K562 (cell line): ENCODE data around the gene FCAR. TPM values are rescaled to one million over a fixed set of nuclear protein-coding genes. Genes with fewer than 3 reads are reported as not detected.

Experiments used
- ATAC-seq: fragments of 200-7000 bp; cut with Tn5 transposase; 3 replicates; pipeline ENCODE4 v1.9.1; 2020; ENCODE audit warnings: moderate library complexity
- BruUV-seq: library from RNA; stranded (reverse); fragments of 400-500 nt; replicated peaks from 2 replicates; lab custom pipeline; 2021; lab: Mats Ljungman, UMichigan
- CTCF ChIA-PET: fragments of 300-600 bp; formaldehyde crosslinking; extraction: SDS; loops from one replicate; lab custom pipeline; 2021; ENCODE audit warnings: low intra/inter-chr PET ratio; lab: Yijun Ruan, JAX
- POLR2A ChIA-PET: fragments of 300-600, 350-650 bp; sonication (Branson Sonifier 250); formaldehyde crosslinking; extraction: SDS; loops from one replicate; lab custom pipeline; 2021; ENCODE audit warnings: antibody characterized with exemption, inconsistent platforms; lab: Yijun Ruan, JAX
- DNase-seq, 4 experiments: peaks; one replicate each; pipeline versions ENCODE4 v3.0.0 to v3.0.0-alpha.2; 2011 to 2018; ENCODE audit warnings: low spot score in 3 of 4, mixed read lengths in 3 of 4; ENCODE audit errors: extremely low read depth in 1 of 4
- FAIRE-seq: peaks from 2 replicates; lab custom pipeline; 2011; peaks lifted over from hg19 to GRCh38; lab: Jason Lieb, UNC
- H2AFZ ChIP-seq: 2 replicates; pipeline ENCODE4 v1.6.0; 2011; ENCODE audit warnings: low read depth, low read length, control low read depth, inconsistent platforms
- H3K27ac ChIP-seq: fragments of 200-600 bp; 3 replicates; pipeline ENCODE4 v1.8.0; 2011; ENCODE audit warnings: low read depth, mild to moderate bottlenecking, control low read depth, inconsistent platforms, low read length, moderate library complexity, mixed read lengths; ENCODE audit errors: extremely low read depth
- H3K27me3 ChIP-seq, 2 experiments: fragments of 300-600 bp in 1 of 2; 2 replicates in 1 of 2; 3 replicates in 1 of 2; pipeline versions ENCODE4 v1.6.0 to v1.8.0; 2011; ENCODE audit warnings: inconsistent platforms in 2 of 2, low read length in 2 of 2, mild to moderate bottlenecking in 1 of 2, mixed read lengths in 1 of 2, moderate library complexity in 1 of 2; ENCODE audit not compliant: control insufficient read depth in 2 of 2, insufficient read depth in 2 of 2
- H3K36me3 ChIP-seq: fragments of 300-600 bp; 3 replicates; pipeline ENCODE4 v1.8.0; 2011; ENCODE audit warnings: mild to moderate bottlenecking, low read length, inconsistent platforms; ENCODE audit not compliant: control insufficient read depth, insufficient read depth
- H3K4me1 ChIP-seq, 2 experiments: fragments of 200-600 bp in 1 of 2; replicated peaks in 1 of 2; 2 replicates in 1 of 2; 3 replicates in 1 of 2; pipeline versions ENCODE4 v1.5.1 to v1.8.0; 2011; ENCODE audit warnings: inconsistent platforms in 2 of 2, low read length in 2 of 2, mild to moderate bottlenecking in 1 of 2, mixed read lengths in 1 of 2, moderate library complexity in 1 of 2; ENCODE audit not compliant: control insufficient read depth in 2 of 2, insufficient read depth in 2 of 2
- H3K4me2 ChIP-seq: 2 replicates; pipeline ENCODE4 v1.6.1; 2011; ENCODE audit warnings: low read length, control low read depth, inconsistent platforms, mixed read lengths; ENCODE audit not compliant: insufficient read depth
- H3K4me3 ChIP-seq: fragments of 200-600 bp; sonication (generic), shearing (Covaris generic); 2 replicates; pipeline ENCODE4 v1.5.1; 2016; ENCODE audit warnings: control low read depth, inconsistent platforms
- H3K79me2 ChIP-seq: fragments of 200-600 bp; 3 replicates; pipeline ENCODE4 v1.8.0; 2011; ENCODE audit warnings: low read length, inconsistent platforms; ENCODE audit not compliant: control insufficient read depth, insufficient read depth
- H3K9ac ChIP-seq, 2 experiments: 2 replicates each; pipeline versions ENCODE4 v1.6.0 to v1.6.1; 2011; ENCODE audit warnings: low read depth in 2 of 2, low read length in 2 of 2, control low read depth in 1 of 2, inconsistent platforms in 1 of 2, mild to moderate bottlenecking in 1 of 2, mixed read lengths in 1 of 2; ENCODE audit not compliant: insufficient read depth in 1 of 2
- H3K9me1 ChIP-seq: one replicate; pipeline ENCODE4 v1.6.0; 2011; ENCODE audit warnings: inconsistent platforms, mild to moderate bottlenecking, low read length, moderate library complexity; ENCODE audit not compliant: control insufficient read depth, insufficient read depth
- H3K9me3 ChIP-seq: replicated peaks from 2 replicates; pipeline ENCODE4 v1.5.1; 2011; ENCODE audit warnings: low read depth, low read length, inconsistent platforms; ENCODE audit not compliant: control insufficient read depth, insufficient read depth
- H4K20me1 ChIP-seq: replicated peaks from 2 replicates; pipeline ENCODE4 v1.6.1; 2011; ENCODE audit warnings: low read length, inconsistent platforms, mixed read lengths; ENCODE audit not compliant: control insufficient read depth, insufficient read depth
- BHLHE40 ChIP-seq: IDR thresholded peaks from 2 replicates; pipeline ENCODE4 v1.6.1; 2011; ENCODE audit warnings: low read length, improper control_type of control experiment
- KAT2B ChIP-seq: IDR thresholded peaks from one replicate; pipeline ENCODE4 v1.6.1; 2012; ENCODE audit warnings: low read depth, mild to moderate bottlenecking, control low read depth, inconsistent platforms, low read length, moderate library complexity
- TCF7 ChIP-seq: sonication (generic); IDR thresholded peaks from 2 replicates; pipeline ENCODE4 v1.6.1; 2016; ENCODE audit warnings: antibody characterized with exemption, borderline replicate concordance
- ZBED1 ChIP-seq: IDR thresholded peaks from 2 replicates; pipeline ENCODE4 v1.6.1; 2014
- WGBS: fragments of 100-300 bp; shearing (Covaris generic); methylation state at CpG from one replicate; pipeline ENCODE4 v1.1.6; 2016; ENCODE audit warnings: low coverage, mixed read lengths; ENCODE audit not compliant: insufficient coverage; ENCODE audit errors: missing lambda C conversion rate; 5-methylcytosine and 5-hydroxymethylcytosine counted together
- in situ Hi-C: fragments of 300-500 bp; cut with MboI; formaldehyde crosslinking; loops from 4 replicates; pipeline ENCODE4 v1.15.0; 2018; ENCODE audit warnings: inconsistent platforms, mixed read lengths
- intact Hi-C: fragments of 100-400 bp; cut with micrococcal nuclease; formaldehyde crosslinking; loops from 2 replicates; pipeline ENCODE4 v1.14.2; 2022
- polyA plus RNA-seq, 8 experiments: library from polyadenylated mRNA; depleted of rRNA in 4 of 8; stranded (reverse) in 5 of 8; unstranded in 3 of 8; fragments of >200 nt; fragmentation: Nextera tagmentation in 2 of 8; fragmentation: Illumina TruSeq in 1 of 8; extraction: Ambion mirVana in 2 of 8; extraction: Trizol in 1 of 8; gene quantifications; 2 replicates each; pipeline versions ENCODE4 v1.2.1 to v1.2.3, GENCODE V29; 2011 to 2014; ENCODE audit warnings: inconsistent platforms in 1 of 8, missing spikeins in 1 of 8
- total RNA-seq, 7 experiments: library from RNA; depleted of rRNA in 6 of 7; stranded (reverse); fragments of >200 nt in 6 of 7; fragmentation: Illumina TruSeq in 2 of 7; extraction: Trizol in 2 of 7; gene quantifications; 2 replicates each; pipeline versions ENCODE4 v1.2.1 to v1.2.3, GENCODE V29; 2011 to 2021; ENCODE audit warnings: low replicate concordance in 1 of 7
- TF ChIP-seq, protein P1 (sequence below), 2 experiments: fragments of 450-650 bp; IDR thresholded peaks; 2 replicates each; pipeline ENCODE4 v1.6.1; 2016
- TF ChIP-seq, protein P2 (sequence below): sonication (generic); IDR thresholded peaks from 2 replicates; pipeline ENCODE4 v1.6.1; 2016
- TF ChIP-seq, protein P3 (sequence below): sonication (generic); formaldehyde crosslinking; IDR thresholded peaks from 2 replicates; pipeline ENCODE4 v1.4.0; 2020; ENCODE audit warnings: mild to moderate bottlenecking, missing genetic modification reagents
- TF ChIP-seq, protein P4 (sequence below): sonication (generic); formaldehyde crosslinking; IDR thresholded peaks from 2 replicates; pipeline ENCODE4 v1.8.1; 2023; ENCODE audit warnings: mild to moderate bottlenecking, missing genetic modification reagents
- TF ChIP-seq, protein P5 (sequence below), 2 experiments: IDR thresholded peaks in 1 of 2; conservative IDR thresholded peaks in 1 of 2; 2 replicates each; pipeline ENCODE4 v1.6.1; 2016; ENCODE audit warnings: low read depth in 2 of 2, mild to moderate bottlenecking in 1 of 2, missing compliant biosample characterization in 1 of 2, missing genetic modification characterization in 1 of 2, moderate library complexity in 1 of 2
- TF ChIP-seq, protein P6 (sequence below): fragments of 450-650 bp; formaldehyde crosslinking; IDR thresholded peaks from 2 replicates; pipeline ENCODE4 v1.4.0; 2020; ENCODE audit warnings: mild to moderate bottlenecking, mixed read lengths

The FCAR gene
- total and polyA plus RNA-seq, 9 of the 15 experiments (the other 6 are each of a cell fraction or from before 2014, with no cell fraction given): not detected

DNA sequence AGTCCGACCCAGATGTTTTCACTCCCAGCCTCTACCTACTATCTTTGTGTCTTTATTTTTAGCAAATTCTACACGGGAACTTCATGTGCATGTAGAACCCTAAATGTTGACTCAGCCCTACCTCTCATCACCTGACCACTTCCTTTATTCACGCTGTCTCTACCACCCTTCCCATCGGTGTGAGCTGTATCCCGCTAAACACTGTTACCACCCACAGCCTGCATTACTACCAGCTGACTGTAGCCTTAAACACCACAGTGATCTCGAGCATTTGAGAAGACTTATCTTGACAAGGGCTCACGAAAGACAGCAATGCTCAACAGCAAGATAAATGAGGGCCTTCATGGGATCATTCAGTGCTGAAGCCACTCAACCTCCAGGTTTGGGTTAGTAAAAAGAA is 47.0 kb downstream of the FCAR start:
- POLR2A ChIA-PET: no interaction called here
- no peak overlapping the region for H3K9ac ChIP-seq
- H3K36me3 ChIP-seq: no peaks in the 10 kb centered on the region
- peaks cover 0 to 9% of the 10 kb centered on the region in 2 experiments; a peak in 1 of 5 replicates for H3K27me3 ChIP-seq
- H3K9me1 ChIP-seq: no peaks in the 10 kb centered on the region
- H3K4me3 ChIP-seq: no peak overlapping the region
- no peak for DNase-seq
- ATAC-seq: no peak
- H3K4me2 ChIP-seq: no peak overlapping the region
- in situ Hi-C loops (loop anchor here (5.0 kb wide), 1 partner anchor 39 kb away; no protein-coding TSS in a partner anchor), intact Hi-C loops (no loop called here)
- H3K79me2 ChIP-seq: no peaks in the 10 kb centered on the region
- no TSS peak for BruUV-seq
- no peak overlapping the region for H3K27ac ChIP-seq
- CTCF ChIA-PET: interaction anchor here (1.2 to 1.3 kb wide), 2 partner anchors 37 to 40 kb away, joined by 3 read pairs; no protein-coding TSS in a partner anchor
- no peak overlapping the region; the same call in 1 of the 2 replicates for H2AFZ ChIP-seq
- WGBS: 7% methylated on average over 7 of the region's 7 CpGs
- no peaks in the 10 kb centered on the region for H4K20me1 ChIP-seq
- H3K4me1 ChIP-seq: peaks cover 11 to 12% of the 10 kb centered on the region in 2 experiments; a peak in 4 of 5 replicates
- FAIRE-seq: no peak
- no peaks in the 10 kb centered on the region for H3K9me3 ChIP-seq
- TF ChIP-seq, protein P1, sequence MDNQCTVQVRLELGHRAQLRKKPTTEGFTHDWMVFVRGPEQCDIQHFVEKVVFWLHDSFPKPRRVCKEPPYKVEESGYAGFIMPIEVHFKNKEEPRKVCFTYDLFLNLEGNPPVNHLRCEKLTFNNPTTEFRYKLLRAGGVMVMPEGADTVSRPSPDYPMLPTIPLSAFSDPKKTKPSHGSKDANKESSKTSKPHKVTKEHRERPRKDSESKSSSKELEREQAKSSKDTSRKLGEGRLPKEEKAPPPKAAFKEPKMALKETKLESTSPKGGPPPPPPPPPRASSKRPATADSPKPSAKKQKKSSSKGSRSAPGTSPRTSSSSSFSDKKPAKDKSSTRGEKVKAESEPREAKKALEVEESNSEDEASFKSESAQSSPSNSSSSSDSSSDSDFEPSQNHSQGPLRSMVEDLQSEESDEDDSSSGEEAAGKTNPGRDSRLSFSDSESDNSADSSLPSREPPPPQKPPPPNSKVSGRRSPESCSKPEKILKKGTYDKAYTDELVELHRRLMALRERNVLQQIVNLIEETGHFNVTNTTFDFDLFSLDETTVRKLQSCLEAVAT (IDR thresholded peaks at IDR 0.05): no peak
- TF ChIP-seq, protein P2, sequence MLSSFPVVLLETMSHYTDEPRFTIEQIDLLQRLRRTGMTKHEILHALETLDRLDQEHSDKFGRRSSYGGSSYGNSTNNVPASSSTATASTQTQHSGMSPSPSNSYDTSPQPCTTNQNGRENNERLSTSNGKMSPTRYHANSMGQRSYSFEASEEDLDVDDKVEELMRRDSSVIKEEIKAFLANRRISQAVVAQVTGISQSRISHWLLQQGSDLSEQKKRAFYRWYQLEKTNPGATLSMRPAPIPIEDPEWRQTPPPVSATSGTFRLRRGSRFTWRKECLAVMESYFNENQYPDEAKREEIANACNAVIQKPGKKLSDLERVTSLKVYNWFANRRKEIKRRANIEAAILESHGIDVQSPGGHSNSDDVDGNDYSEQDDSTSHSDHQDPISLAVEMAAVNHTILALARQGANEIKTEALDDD: peak; percentile 44; the same call in 1 of the 2 replicates
- TF ChIP-seq BHLHE40 (no peak), KAT2B (no peak), TCF7 (no peak), ZBED1 (no peak)
- TF ChIP-seq, protein P3, sequence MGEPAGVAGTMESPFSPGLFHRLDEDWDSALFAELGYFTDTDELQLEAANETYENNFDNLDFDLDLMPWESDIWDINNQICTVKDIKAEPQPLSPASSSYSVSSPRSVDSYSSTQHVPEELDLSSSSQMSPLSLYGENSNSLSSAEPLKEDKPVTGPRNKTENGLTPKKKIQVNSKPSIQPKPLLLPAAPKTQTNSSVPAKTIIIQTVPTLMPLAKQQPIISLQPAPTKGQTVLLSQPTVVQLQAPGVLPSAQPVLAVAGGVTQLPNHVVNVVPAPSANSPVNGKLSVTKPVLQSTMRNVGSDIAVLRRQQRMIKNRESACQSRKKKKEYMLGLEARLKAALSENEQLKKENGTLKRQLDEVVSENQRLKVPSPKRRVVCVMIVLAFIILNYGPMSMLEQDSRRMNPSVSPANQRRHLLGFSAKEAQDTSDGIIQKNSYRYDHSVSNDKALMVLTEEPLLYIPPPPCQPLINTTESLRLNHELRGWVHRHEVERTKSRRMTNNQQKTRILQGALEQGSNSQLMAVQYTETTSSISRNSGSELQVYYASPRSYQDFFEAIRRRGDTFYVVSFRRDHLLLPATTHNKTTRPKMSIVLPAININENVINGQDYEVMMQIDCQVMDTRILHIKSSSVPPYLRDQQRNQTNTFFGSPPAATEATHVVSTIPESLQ: no peak
- TF ChIP-seq, protein P4, sequence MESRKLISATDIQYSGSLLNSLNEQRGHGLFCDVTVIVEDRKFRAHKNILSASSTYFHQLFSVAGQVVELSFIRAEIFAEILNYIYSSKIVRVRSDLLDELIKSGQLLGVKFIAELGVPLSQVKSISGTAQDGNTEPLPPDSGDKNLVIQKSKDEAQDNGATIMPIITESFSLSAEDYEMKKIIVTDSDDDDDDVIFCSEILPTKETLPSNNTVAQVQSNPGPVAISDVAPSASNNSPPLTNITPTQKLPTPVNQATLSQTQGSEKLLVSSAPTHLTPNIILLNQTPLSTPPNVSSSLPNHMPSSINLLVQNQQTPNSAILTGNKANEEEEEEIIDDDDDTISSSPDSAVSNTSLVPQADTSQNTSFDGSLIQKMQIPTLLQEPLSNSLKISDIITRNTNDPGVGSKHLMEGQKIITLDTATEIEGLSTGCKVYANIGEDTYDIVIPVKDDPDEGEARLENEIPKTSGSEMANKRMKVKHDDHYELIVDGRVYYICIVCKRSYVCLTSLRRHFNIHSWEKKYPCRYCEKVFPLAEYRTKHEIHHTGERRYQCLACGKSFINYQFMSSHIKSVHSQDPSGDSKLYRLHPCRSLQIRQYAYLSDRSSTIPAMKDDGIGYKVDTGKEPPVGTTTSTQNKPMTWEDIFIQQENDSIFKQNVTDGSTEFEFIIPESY (CRISPR knock-in tag): peak; percentile 60; the same call in 1 of the 2 replicates
- TF ChIP-seq, protein P5, sequence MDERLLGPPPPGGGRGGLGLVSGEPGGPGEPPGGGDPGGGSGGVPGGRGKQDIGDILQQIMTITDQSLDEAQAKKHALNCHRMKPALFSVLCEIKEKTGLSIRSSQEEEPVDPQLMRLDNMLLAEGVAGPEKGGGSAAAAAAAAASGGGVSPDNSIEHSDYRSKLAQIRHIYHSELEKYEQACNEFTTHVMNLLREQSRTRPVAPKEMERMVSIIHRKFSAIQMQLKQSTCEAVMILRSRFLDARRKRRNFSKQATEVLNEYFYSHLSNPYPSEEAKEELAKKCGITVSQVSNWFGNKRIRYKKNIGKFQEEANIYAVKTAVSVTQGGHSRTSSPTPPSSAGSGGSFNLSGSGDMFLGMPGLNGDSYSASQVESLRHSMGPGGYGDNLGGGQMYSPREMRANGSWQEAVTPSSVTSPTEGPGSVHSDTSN (CRISPR knock-in tag; IDR thresholded peaks at IDR 0.05; ENCODE audit: low read depth): no peak
- TF ChIP-seq, protein P5 (tag; conservative IDR thresholded peaks at IDR 0.05; ENCODE audit: low read depth): peak; percentile 39; the same call in 1 of the 2 replicates
- TF ChIP-seq, protein P6, sequence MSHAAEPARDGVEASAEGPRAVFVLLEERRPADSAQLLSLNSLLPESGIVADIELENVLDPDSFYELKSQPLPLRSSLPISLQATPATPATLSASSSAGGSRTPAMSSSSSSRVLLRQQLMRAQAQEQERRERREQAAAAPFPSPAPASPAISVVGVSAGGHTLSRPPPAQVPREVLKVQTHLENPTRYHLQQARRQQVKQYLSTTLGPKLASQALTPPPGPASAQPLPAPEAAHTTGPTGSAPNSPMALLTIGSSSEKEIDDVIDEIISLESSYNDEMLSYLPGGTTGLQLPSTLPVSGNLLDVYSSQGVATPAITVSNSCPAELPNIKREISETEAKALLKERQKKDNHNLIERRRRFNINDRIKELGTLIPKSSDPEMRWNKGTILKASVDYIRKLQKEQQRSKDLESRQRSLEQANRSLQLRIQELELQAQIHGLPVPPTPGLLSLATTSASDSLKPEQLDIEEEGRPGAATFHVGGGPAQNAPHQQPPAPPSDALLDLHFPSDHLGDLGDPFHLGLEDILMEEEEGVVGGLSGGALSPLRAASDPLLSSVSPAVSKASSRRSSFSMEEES (CRISPR knock-in tag): no peak
